ENCODE results near the gene CEP112.

DNA sequence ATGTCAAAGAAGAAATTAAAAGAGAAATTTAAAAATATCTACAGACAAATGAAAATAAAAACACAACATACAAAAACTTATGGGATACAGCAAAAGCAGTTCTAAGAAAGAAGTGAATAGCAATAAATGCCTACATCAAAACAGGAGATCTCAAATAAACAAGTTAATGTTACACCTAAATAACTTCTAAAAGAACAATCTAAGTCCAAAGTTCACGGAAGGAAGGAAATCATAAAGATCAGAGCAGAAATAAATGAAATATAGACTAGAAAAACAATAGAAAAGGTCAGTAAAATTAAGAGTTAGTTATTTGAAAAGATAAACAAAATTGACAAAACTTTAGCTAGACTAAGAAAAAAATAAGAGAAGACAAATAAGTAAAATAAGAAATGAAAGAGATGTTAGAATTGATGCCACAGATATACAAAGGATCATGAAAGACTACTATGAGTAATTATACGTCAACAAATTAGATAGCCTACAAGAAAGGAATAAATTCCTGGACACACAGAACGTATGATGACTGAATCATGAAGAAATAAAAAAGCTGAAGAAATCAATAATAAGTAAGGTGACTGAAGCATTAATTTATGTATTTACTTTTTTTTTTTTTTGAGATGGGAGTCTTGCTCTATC, 100.4 kb downstream of the CEP112 start:
- TF ChIP-seq, protein P1, sequence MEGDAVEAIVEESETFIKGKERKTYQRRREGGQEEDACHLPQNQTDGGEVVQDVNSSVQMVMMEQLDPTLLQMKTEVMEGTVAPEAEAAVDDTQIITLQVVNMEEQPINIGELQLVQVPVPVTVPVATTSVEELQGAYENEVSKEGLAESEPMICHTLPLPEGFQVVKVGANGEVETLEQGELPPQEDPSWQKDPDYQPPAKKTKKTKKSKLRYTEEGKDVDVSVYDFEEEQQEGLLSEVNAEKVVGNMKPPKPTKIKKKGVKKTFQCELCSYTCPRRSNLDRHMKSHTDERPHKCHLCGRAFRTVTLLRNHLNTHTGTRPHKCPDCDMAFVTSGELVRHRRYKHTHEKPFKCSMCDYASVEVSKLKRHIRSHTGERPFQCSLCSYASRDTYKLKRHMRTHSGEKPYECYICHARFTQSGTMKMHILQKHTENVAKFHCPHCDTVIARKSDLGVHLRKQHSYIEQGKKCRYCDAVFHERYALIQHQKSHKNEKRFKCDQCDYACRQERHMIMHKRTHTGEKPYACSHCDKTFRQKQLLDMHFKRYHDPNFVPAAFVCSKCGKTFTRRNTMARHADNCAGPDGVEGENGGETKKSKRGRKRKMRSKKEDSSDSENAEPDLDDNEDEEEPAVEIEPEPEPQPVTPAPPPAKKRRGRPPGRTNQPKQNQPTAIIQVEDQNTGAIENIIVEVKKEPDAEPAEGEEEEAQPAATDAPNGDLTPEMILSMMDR (IDR thresholded peaks at IDR 0.05) = no peak
- no peak for TF ChIP-seq POLR2AphosphoS5 (IDR thresholded peaks at IDR 0.05; ENCODE audit: insufficient read depth in 1 of 2, low read depth in 1 of 2)
- no peak for TF ChIP-seq POLR2A (IDR thresholded peaks at IDR 0.05)

Data from vagina (tissue), 2 donors.